DND-41 (cell line): ENCODE results near the gene FAM217A.

ENCODE experiments used
- CTCF ChIP-seq: IDR thresholded peaks from 2 replicates; pipeline ENCODE4 v1.5.1; 2012; ENCODE audit warnings: borderline replicate concordance, low read length, moderate library complexity, mild to moderate bottlenecking; ENCODE audit not compliant: poor library complexity, severe bottlenecking; ENCODE audit errors: extremely low read depth
- EZH2 ChIP-seq: IDR thresholded peaks from 3 replicates; pipeline ENCODE4 v1.6.1; 2012; ENCODE audit warnings: borderline replicate concordance, low read depth, mild to moderate bottlenecking, moderate library complexity, low read length, inconsistent platforms; ENCODE audit not compliant: severe bottlenecking

- no peak for TF ChIP-seq CTCF
- TF ChIP-seq EZH2, result no peak
These were observed 29.7 kb downstream of the FAM217A start for GRCh38 chr6:4049246-4049645.
